Heart left ventricle (tissue), 16 donors: ENCODE measurements around the gene HJV. TPM values are rescaled to one million over a fixed set of nuclear protein-coding genes. Genes with fewer than 3 reads are reported as not detected.

Experiments
- ATAC-seq, 4 donors: fragments of 200-7000 bp; cut with Tn5 transposase; one replicate each; pipeline ENCODE4 v1.9.1; 2020 to 2022; ENCODE audit warnings: moderate library complexity in 4 of 4, mild to moderate bottlenecking in 3 of 4, moderate number of reproducible peaks in 1 of 4
- DNase-seq, 5 donors: peaks; one replicate each; pipeline ENCODE4 v3.0.0-alpha.2; 2020
- H3K27ac ChIP-seq, 12 donors: fragments of 200-600 bp; sonication (generic) in 4 of 12; one replicate each; pipeline versions ENCODE4 v1.5.0 to v1.8.0; 2016 to 2022; ENCODE audit warnings: mild to moderate bottlenecking in 2 of 12
- H3K27me3 ChIP-seq, 9 donors: fragments of 200-600 bp; sonication (generic) in 2 of 9; one replicate each; pipeline versions ENCODE4 v1.5.1 to v1.8.0; 2016 to 2022; ENCODE audit warnings: mild to moderate bottlenecking in 3 of 9
- H3K36me3 ChIP-seq, 9 donors: fragments of 200-600 bp; sonication (generic) in 2 of 9; one replicate each; pipeline versions ENCODE4 v1.5.0 to v1.8.0; 2018 to 2022; ENCODE audit warnings: mild to moderate bottlenecking in 2 of 9
- H3K4me1 ChIP-seq, 12 donors: fragments of 200-600 bp; sonication (generic) in 4 of 12; one replicate each; pipeline versions ENCODE4 v1.5.0 to v1.8.0; 2016 to 2022; ENCODE audit warnings: mild to moderate bottlenecking in 3 of 12
- H3K4me3 ChIP-seq, 12 donors: fragments of 200-600 bp; sonication (generic) in 4 of 12; one replicate each; pipeline versions ENCODE4 v1.5.0 to v1.8.0; 2017 to 2022; ENCODE audit warnings: mild to moderate bottlenecking in 9 of 12, moderate library complexity in 4 of 12
- H3K9me3 ChIP-seq, 12 donors: fragments of 200-600 bp; sonication (generic) in 4 of 12; one replicate each; pipeline versions ENCODE4 v1.5.0 to v1.8.0; 2016 to 2022; ENCODE audit warnings: mild to moderate bottlenecking in 1 of 12
- CTCF ChIP-seq, 12 donors: fragments of 200-600 bp; sonication (generic) in 4 of 12; IDR thresholded peaks; one replicate each; pipeline versions ENCODE4 v1.5.0 to v1.8.0; 2018 to 2022; ENCODE audit warnings: antibody characterized with exemption in 12 of 12, mild to moderate bottlenecking in 5 of 12
- POLR2A ChIP-seq, 2 donors: fragments of 450-650 bp; IDR thresholded peaks; one replicate each; pipeline ENCODE4 v1.6.1; 2017; ENCODE audit warnings: antibody characterized with exemption in 2 of 2, mild to moderate bottlenecking in 2 of 2, moderate library complexity in 2 of 2
- WGBS, 4 donors: extraction: QIAGEN DNeasy Blood & Tissue Kit in 2 of 4; methylation state at CpG; one replicate each; pipeline versions ENCODE4 v1.1.5 to v1.1.7; 2013 to 2018; 5-methylcytosine and 5-hydroxymethylcytosine counted together
- intact Hi-C, 10 donors: fragments of 100-400 bp; cut with DNase I; formaldehyde crosslinking; loops; one replicate each; pipeline versions ENCODE4 v1.11.1 to v1.14.2; 2022
- polyA plus RNA-seq, 2 donors: library from polyadenylated mRNA; stranded (reverse); fragments of 200-250 nt; gene quantifications; one replicate each; pipeline ENCODE4 v1.2.3, GENCODE V29; 2013
- total RNA-seq, 9 donors: library from RNA; depleted of rRNA in 2 of 9; stranded (reverse); fragments of >200 nt in 2 of 9; fragmentation: NEBNext Ultra II Directional in 3 of 9; extraction: Animal tissue kit (Norgen Biotek cat#: 25700) in 3 of 9; gene quantifications; one replicate each; pipeline versions ENCODE4 v1.1.0 to v1.2.4, GENCODE V29; 2016 to 2023
- donor health status: ischemic (EF 13 %, LVEDD 7.1; RV severe dilation, severe dysfunction).
- donor health status: healthy with polysubstance abuse.
- donor health status: DM: no; HTN: yes; CAD: no.
- donor health status: DM: no; HTN: no; CAD: no.
- donor health status: ischemic (EF 25% LVEDD 6.9; RV normal size, moderate dysfunction).
- donor health status: ischemic (EF 25% LVEDD 5.7; RV mildly dilated, moderate dysfunction).
- donor health status: healthy.
- donor health status: DM: yes; HTN: yes; CAD: no.
- donor health status: ischemic (EF 35%, LVEDD 5.7; RV mildly dilated, moderate dysfunction).
- donor health status: nonischemic (EF 11% LVEDD 7.7; RV severe dilation, severe dysfunction).
- donor health status: DM: yes; HTN: yes; CAD: no.
- donor health status: PGD.
- donor health status: ischemic (EF 29% LVEDD 5.4; RV normal size, mild dysfunction).
- donor health status: nonischemic (EF 23%, LVEDD 6.1; RV moderate dilation, normal function).

Gene HJV
- total and polyA plus RNA-seq, 11 donors = 0.62 to 125 (median 63.9) TPM

GRCh38 chr1:145978854-145979745 lies 42.4 kb downstream of the HJV start:
- peak in 8 of 12 donors; percentile 10 to 54 (median 36) for TF ChIP-seq CTCF (IDR thresholded peaks at IDR 0.05)
- peak in 1 of 2 donors; percentile 79 for TF ChIP-seq POLR2A (IDR thresholded peaks at IDR 0.05)
- 2 to 7% (median 4%) methylated on average over 9 of the region's 9 CpGs for WGBS, 4 donors
- Histone ChIP-seq H3K4me3 (peak overlapping the region in 11 of 12 donors; percentile 1 to 46 (median 36)), H3K27me3 (no peaks in the 10 kb centered on the region), H3K9me3 (no peaks in the 10 kb centered on the region), H3K4me1 (peaks cover 23 to 70% (median 63%) of the 10 kb centered on the region in 12 donors), H3K36me3 (peaks cover 0 to 7% (median 0%) of the 10 kb centered on the region in 9 donors), H3K27ac (peak overlapping the region; percentile 81 to 98 (median 96))
- peak; percentile 85 to 95 (median 89) for ATAC-seq
- peak; percentile 89 to 97 (median 96) for DNase-seq
- intact Hi-C loops = loop anchor here in 6 of 10 donors (1.0 to 5.0 kb wide), 5 partner anchors 17 to 122 kb away; partner anchors contain the start of genes TXNIP (in 3 of the 6) and PIAS3 (in 1 of the 6)

- Histone ChIP-seq H3K9me3 (no peaks in the 10 kb centered on the region), H3K4me1 (peaks cover 18 to 63% (median 57%) of the 10 kb centered on the region in 12 donors), H3K36me3 (peaks cover 0 to 7% (median 0%) of the 10 kb centered on the region in 9 donors), H3K27me3 (no peaks in the 10 kb centered on the region), H3K27ac (peak overlapping the region; percentile 81 to 98 (median 96)), H3K4me3 (peak overlapping the region in 11 of 12 donors; percentile 1 to 46 (median 36))
- TF ChIP-seq CTCF (IDR thresholded peaks at IDR 0.05) (no peak), POLR2A (IDR thresholded peaks at IDR 0.05) (no peak)
- no peak for DNase-seq
- ATAC-seq = no peak
- intact Hi-C loops = loop anchor here in 4 of 10 donors (1.0 to 5.0 kb wide), 4 partner anchors 18 to 121 kb away; partner anchors contain the start of genes PIAS3 (in 1 of the 4) and TXNIP (in 1 of the 4)
These were observed 43.1 kb downstream of the HJV start for GRCh38 chr1:145978471-145978853.

GRCh38 chr1:145977486-145978470 lies 43.8 kb downstream of the HJV start:
- peak in 4 of 5 donors; percentile 76 to 82 (median 81) for DNase-seq
- peak; percentile 74 to 92 (median 89) for TF ChIP-seq CTCF (IDR thresholded peaks at IDR 0.05)
- peak in 1 of 2 donors; percentile 37 for TF ChIP-seq POLR2A (IDR thresholded peaks at IDR 0.05)
- H3K9me3 ChIP-seq = no peaks in the 10 kb centered on the region

More at GRCh38 chr1:145977486-145978470, 43.8 kb downstream of the HJV start:
- Histone ChIP-seq H3K4me3 (peak overlapping the region in 5 of 12 donors; percentile 20 to 46 (median 35)), H3K36me3 (peaks cover 0 to 7% (median 0%) of the 10 kb centered on the region in 9 donors), H3K27ac (peak overlapping the region; percentile 81 to 98 (median 96)), H3K27me3 (no peaks in the 10 kb centered on the region), H3K4me1 (peaks cover 18 to 56% (median 52%) of the 10 kb centered on the region in 12 donors)
- ATAC-seq = peak in 3 of 4 donors; percentile 25 to 31 (median 27)
- intact Hi-C loops = loop anchor here in 9 of 10 donors (1.0 to 5.0 kb wide), 5 partner anchors 19 to 120 kb away; partner anchors contain the start of genes PIAS3 (in 1 of the 9) and TXNIP (in 1 of the 9)
- 8 to 12% (median 9%) methylated on average over 9 of the region's 9 CpGs for WGBS, 4 donors
